Transverse colon (tissue), 4 donors: Measurements from ENCODE around the gene FBXL17. TPM values are rescaled to one million over a fixed set of nuclear protein-coding genes. Genes with fewer than 3 reads are reported as not detected.

Experiments used
- DNase-seq: peaks from one replicate; pipeline ENCODE4 v3.0.0-alpha.2; 2019
- H3K27ac ChIP-seq, 4 donors: fragments of 200-600 bp; sonication (generic); 2 replicates each; pipeline ENCODE4 v1.5.1; 2016 to 2018; ENCODE audit warnings: inconsistent platforms in 4 of 4
- H3K27me3 ChIP-seq: fragments of 200-600 bp; sonication (generic); 2 replicates; pipeline ENCODE4 v1.5.1; 2017; ENCODE audit warnings: inconsistent platforms
- H3K36me3 ChIP-seq, 4 donors: fragments of 200-600 bp; sonication (generic); 2 replicates each; pipeline ENCODE4 v1.5.1; 2017 to 2019; ENCODE audit warnings: inconsistent platforms in 4 of 4
- H3K4me1 ChIP-seq, 4 donors: fragments of 200-600 bp; sonication (generic); 2 replicates each; pipeline ENCODE4 v1.5.1; 2017 to 2020; ENCODE audit warnings: inconsistent platforms in 4 of 4
- H3K4me3 ChIP-seq, 4 donors: fragments of 200-600 bp; sonication (generic); 1 replicate in 1 of 4; 2 replicates in 3 of 4; pipeline versions ENCODE4 v1.5.1 to v1.6.1; 2017 to 2019; ENCODE audit warnings: inconsistent platforms in 4 of 4
- H3K9me3 ChIP-seq, 2 donors: fragments of 200-600 bp; sonication (generic); 2 replicates each; pipeline ENCODE4 v1.5.1; 2017 to 2019; ENCODE audit warnings: inconsistent platforms in 2 of 2
- CTCF ChIP-seq, 5 experiments: fragments of 200-600 bp in 3 of 5; fragments of 450-650 bp in 2 of 5; sonication (generic) in 3 of 5; IDR thresholded peaks; 1 replicate in 2 of 5; 2 replicates in 3 of 5; pipeline ENCODE4 v1.5.1; 2016 to 2017; ENCODE audit warnings: antibody characterized with exemption in 5 of 5, inconsistent platforms in 3 of 5, mild to moderate bottlenecking in 2 of 5, moderate library complexity in 1 of 5
- EP300 ChIP-seq: sonication (generic); formaldehyde crosslinking; IDR thresholded peaks from one replicate; pipeline ENCODE4 v1.6.1; 2017; ENCODE audit warnings: antibody characterized with exemption, low read depth
- POLR2A ChIP-seq: fragments of 450-650 bp; IDR thresholded peaks from one replicate; pipeline ENCODE4 v1.6.1; 2016; ENCODE audit warnings: antibody characterized with exemption, mild to moderate bottlenecking, moderate library complexity
- POLR2AphosphoS5 ChIP-seq, 3 donors: sonication (generic); formaldehyde crosslinking; IDR thresholded peaks; one replicate each; pipeline ENCODE4 v1.6.1; 2016; ENCODE audit warnings: antibody characterized with exemption in 3 of 3
- WGBS, 2 donors: methylation state at CpG; one replicate each; pipeline ENCODE4 v1.1.5; 2018; ENCODE audit warnings: low coverage in 1 of 2; 5-methylcytosine and 5-hydroxymethylcytosine counted together
- in situ Hi-C, 4 donors: fragments of 200-750 bp; cut with MboI; loops; one replicate each; pipeline versions ENCODE4 v1.15.0 to v1.15.1; 2017; ENCODE audit warnings: low sequenced_read_pairs in 3 of 4, low pct_ligation_motif_present in 1 of 4, low pct_unique_long_range_greater_than_20kb in 1 of 4
- intact Hi-C: fragments of 100-400 bp; cut with DNase I; formaldehyde crosslinking; loops from one replicate; pipeline ENCODE4 v1.15.1; 2023; ENCODE audit warnings: low total_unique reads
- total RNA-seq, 4 donors: library from RNA; depleted of rRNA; stranded (reverse); fragments of >200 nt; gene quantifications; one replicate each; pipeline ENCODE4 v1.1.0, GENCODE V29; 2016

Gene FBXL17
- total RNA-seq, 4 donors from 2014 or later: 17.7 to 99.5 (median 24.6) TPM

- no peak for TF ChIP-seq EP300
- no peak for TF ChIP-seq POLR2A
- no peak for TF ChIP-seq POLR2AphosphoS5 (IDR thresholded peaks at IDR 0.05)
- no peak for TF ChIP-seq CTCF (IDR thresholded peaks at IDR 0.05)
- no peaks in the 10 kb centered on the region for H3K4me1 ChIP-seq
- H3K4me3 ChIP-seq: no peak overlapping the region
- no peak overlapping the region for H3K27ac ChIP-seq
- H3K27me3 ChIP-seq: no peaks in the 10 kb centered on the region
- in situ Hi-C loops: no loop called here
- H3K9me3 ChIP-seq: no peaks in the 10 kb centered on the region
- DNase-seq: no peak
- intact Hi-C loops: no loop called here
- WGBS, 2 donors: 81 to 99% methylated on average over 3 of the region's 3 CpGs
- H3K36me3 ChIP-seq: no peaks in the 10 kb centered on the region
Measured at GRCh38 chr5:107933326-107933725, 448.6 kb downstream of the FBXL17 start.

- H3K27me3 ChIP-seq: no peaks in the 10 kb centered on the region
- TF ChIP-seq CTCF (IDR thresholded peaks at IDR 0.05) (no peak), POLR2A (no peak), EP300 (no peak), POLR2AphosphoS5 (IDR thresholded peaks at IDR 0.05) (no peak)
- in situ Hi-C loops: no loop called here
- DNase-seq: no peak
- no peaks in the 10 kb centered on the region for H3K4me1 ChIP-seq
- no peaks in the 10 kb centered on the region for H3K36me3 ChIP-seq
- no peak overlapping the region for H3K27ac ChIP-seq
- intact Hi-C loops: no loop called here
- H3K4me3 ChIP-seq: no peak overlapping the region
- 87 to 90% methylated on average over 1 of the region's 1 CpG for WGBS, 2 donors
- H3K9me3 ChIP-seq: no peaks in the 10 kb centered on the region
Measured at GRCh38 chr5:107930891-107931290, 451.0 kb downstream of the FBXL17 start.

- intact Hi-C loops: no loop called here
- Histone ChIP-seq H3K27ac (no peak overlapping the region), H3K27me3 (no peaks in the 10 kb centered on the region), H3K4me3 (no peak overlapping the region), H3K9me3 (no peaks in the 10 kb centered on the region), H3K4me1 (no peaks in the 10 kb centered on the region), H3K36me3 (no peaks in the 10 kb centered on the region)
- DNase-seq: no peak
- WGBS, 2 donors: 78 to 85% methylated on average over 3 of the region's 3 CpGs
- TF ChIP-seq EP300: no peak
- TF ChIP-seq POLR2A: no peak
- no peak for TF ChIP-seq POLR2AphosphoS5 (IDR thresholded peaks at IDR 0.05)
- TF ChIP-seq CTCF (IDR thresholded peaks at IDR 0.05): no peak
- in situ Hi-C loops: no loop called here
Measured at GRCh38 chr5:107930092-107930491, 451.8 kb downstream of the FBXL17 start.

GRCh38 chr5:107929080-107929479 lies 452.8 kb downstream of the FBXL17 start:
- DNase-seq: no peak
- no peaks in the 10 kb centered on the region for H3K36me3 ChIP-seq
- in situ Hi-C loops (no loop called here), intact Hi-C loops (no loop called here)
- H3K4me3 ChIP-seq: no peak overlapping the region
- H3K4me1 ChIP-seq: no peaks in the 10 kb centered on the region
- no peaks in the 10 kb centered on the region for H3K27me3 ChIP-seq
- TF ChIP-seq EP300: no peak
- TF ChIP-seq POLR2AphosphoS5 (IDR thresholded peaks at IDR 0.05): no peak
- no peak for TF ChIP-seq POLR2A
- TF ChIP-seq CTCF (IDR thresholded peaks at IDR 0.05): no peak
- H3K27ac ChIP-seq: no peak overlapping the region
- H3K9me3 ChIP-seq: no peaks in the 10 kb centered on the region
